CD4-positive, alpha-beta T cell (primary cell): ENCODE data around the gene OTUD3. TPM values are rescaled to one million over a fixed set of nuclear protein-coding genes. Genes with fewer than 3 reads are reported as not detected.
A peak's percentile ranks its signal among the peaks of the same experiment; 100 is the strongest.

Experiments
- ATAC-seq: fragments of 200-7000 bp; cut with Tn5 transposase; one replicate; pipeline ENCODE4 v1.10.0; 2022; ENCODE audit warnings: mild to moderate bottlenecking; ENCODE audit not compliant: poor library complexity
- CTCF ChIA-PET: fragments of 350-600 bp; sonication (Branson Sonifier 250); formaldehyde crosslinking; loops from one replicate; lab custom pipeline; 2021; ENCODE audit warnings: antibody characterized with exemption, inconsistent platforms; lab: Charles Lee
- POLR2A ChIA-PET: fragments of 350-600 bp; sonication (Branson Sonifier 250); formaldehyde crosslinking; loops from one replicate; lab custom pipeline; 2021; ENCODE audit warnings: antibody characterized with exemption, inconsistent platforms; lab: Charles Lee
- DNase-seq, 14 experiments: peaks; one replicate each; pipeline ENCODE4 v3.0.0-alpha.2; 2013 to 2020; ENCODE audit warnings: mixed read lengths in 2 of 14
- H3K27ac ChIP-seq, 2 donors: one replicate each; pipeline versions ENCODE4 v1.5.1 to v1.7.0; 2013; ENCODE audit warnings: low read length in 2 of 2, low read depth in 1 of 2, mild to moderate bottlenecking in 1 of 2
- H3K27me3 ChIP-seq, 2 experiments: 1 replicate in 1 of 2; 2 replicates in 1 of 2; pipeline versions ENCODE4 v1.6.1 to v1.7.0; 2013; ENCODE audit warnings: low read length in 2 of 2, control low read depth in 1 of 2, mild to moderate bottlenecking in 1 of 2, moderate library complexity in 1 of 2; ENCODE audit not compliant: insufficient read depth in 2 of 2, control insufficient read depth in 1 of 2
- H3K36me3 ChIP-seq: one replicate; pipeline ENCODE4 v1.6.1; 2013; ENCODE audit warnings: low read length, control low read depth; ENCODE audit not compliant: insufficient read depth
- H3K4me1 ChIP-seq: one replicate; pipeline ENCODE4 v1.6.1; 2013; ENCODE audit warnings: low read length, control low read depth; ENCODE audit not compliant: insufficient read depth
- H3K4me3 ChIP-seq: one replicate; pipeline ENCODE4 v1.5.1; 2013; ENCODE audit warnings: mild to moderate bottlenecking, low read length, moderate library complexity
- H3K9me3 ChIP-seq, 2 experiments: 1 replicate in 1 of 2; 2 replicates in 1 of 2; pipeline versions ENCODE4 v1.6.1 to v1.7.0; 2013; ENCODE audit warnings: low read length in 2 of 2, mild to moderate bottlenecking in 2 of 2, control low read depth in 1 of 2, moderate library complexity in 1 of 2; ENCODE audit not compliant: control insufficient read depth in 1 of 2, insufficient read depth in 1 of 2
- H3K27ac Mint-ChIP-seq: one replicate; pipeline ENCODE4 v1.8.0; 2020; ENCODE audit warnings: mixed read lengths
- H3K27me3 Mint-ChIP-seq: one replicate; pipeline ENCODE4 v1.8.0; 2021; ENCODE audit warnings: mixed read lengths
- H3K36me3 Mint-ChIP-seq: one replicate; pipeline ENCODE4 v1.8.0; 2021; ENCODE audit warnings: low read depth, mixed read lengths
- H3K4me1 Mint-ChIP-seq: one replicate; pipeline ENCODE4 v1.8.0; 2021; ENCODE audit warnings: low read depth, mixed read lengths
- H3K4me3 Mint-ChIP-seq: one replicate; pipeline ENCODE4 v1.8.0; 2020; ENCODE audit warnings: mild to moderate bottlenecking, mixed read lengths
- H3K9me3 Mint-ChIP-seq: one replicate; pipeline ENCODE4 v1.8.0; 2020; ENCODE audit warnings: mixed read lengths
- CTCF ChIP-seq: fragments of 200-600 bp; IDR thresholded peaks from one replicate; pipeline ENCODE4 v1.8.0; 2022; ENCODE audit warnings: antibody characterized with exemption, mild to moderate bottlenecking
- intact Hi-C, 2 experiments: fragments of 100-400 bp; cut with DNase I in 1 of 2; cut with micrococcal nuclease in 1 of 2; formaldehyde crosslinking; loops; one replicate each; pipeline versions ENCODE4 v1.15.1 to v1.9.0; 2023 to 2025; cut with DNase I, micrococcal nuclease
- polyA plus RNA-seq, 2 donors: library from polyadenylated mRNA; unstranded; fragments of 120-200 nt; gene quantifications; one replicate each; pipeline ENCODE4 v1.2.1, GENCODE V29; 2013
- total RNA-seq, 174 experiments: library from RNA in 2 of 174; stranded (reverse) in 2 of 174; gene quantifications; one replicate each; pipeline ENCODE4 v1.2.3 and lab custom pipeline; 2021 to 2026

Gene OTUD3
- total RNA-seq (10 to 100 TPM; 11.4 to 12.6 TPM), total RNA-seq (lab: John Stamatoyannopoulos, UW) (20.1 to 63.9 (median 35.1) reads per million in 172 experiments)
- polyA plus RNA-seq (2013, experiment 1 of 2): 9.3 TPM
- 11.1 TPM for polyA plus RNA-seq (2013, experiment 2 of 2)

- Histone ChIP-seq H3K36me3 (no peaks in the 10 kb centered on the region), H3K9me3 (no peaks in the 10 kb centered on the region), H3K27ac (peak within 1 kb of the TSS in 1 of 2 donors; percentile 55), H3K4me3 (peak within 1 kb of the TSS; percentile 84), H3K4me1 (peaks cover 19% of the 10 kb centered on the region), H3K27me3 (no peaks in the 10 kb centered on the region)
- Mint-ChIP-seq H3K36me3 (peaks cover 3% of the 10 kb centered on the region), H3K9me3 (no peaks in the 10 kb centered on the region), H3K27me3 (peaks cover 8% of the 10 kb centered on the region), H3K4me1 (peaks cover 47% of the 10 kb centered on the region), H3K4me3 (peak within 1 kb of the TSS; percentile 91), H3K27ac (peak within 1 kb of the TSS; percentile 65)
- ATAC-seq (peak; percentile 98), DNase-seq (peak; percentile 89 to 99 (median 94))
- intact Hi-C loops: loop anchor here in 1 of 2 experiments (2.0 to 10.0 kb wide), 4 partner anchors 84 to 978 kb away; partner anchors contain the start of genes ALDH4A1, PINK1 and TMCO4
- TF ChIP-seq CTCF: peak; percentile 90
- ChIA-PET POLR2A (interaction anchor here (0.6 to 1.3 kb wide), 7 partner anchors 8 to 751 kb away, joined by 3 to 5 read pairs (median 3); partner anchors contain the start of genes CAMK2N1 and PINK1), CTCF (interaction anchor here (0.5 to 1.1 kb wide), 7 partner anchors 9 to 1104 kb away, joined by 3 to 7 read pairs (median 3); no protein-coding TSS in a partner anchor)
Measured at GRCh38 chr1:19882111-19883071, at the start of gene OTUD3. Gene OTUD3 (plus strand): TSS chr1:19882395. CDS start chr1:19882514, 119 bp downstream.

- Mint-ChIP-seq H3K4me3 (no peak overlapping the region), H3K4me1 (no peaks in the 10 kb centered on the region), H3K27me3 (peaks cover 32% of the 10 kb centered on the region), H3K36me3 (no peaks in the 10 kb centered on the region), H3K27ac (no peak overlapping the region), H3K9me3 (no peaks in the 10 kb centered on the region)
- Histone ChIP-seq H3K27ac (no peak overlapping the region), H3K4me1 (no peaks in the 10 kb centered on the region), H3K36me3 (no peaks in the 10 kb centered on the region), H3K4me3 (no peak overlapping the region), H3K9me3 (peaks cover 0 to 6% of the 10 kb centered on the region in 2 experiments), H3K27me3 (peaks cover 8 to 15% of the 10 kb centered on the region in 2 experiments)
- ATAC-seq (no peak), DNase-seq (no peak)
- TF ChIP-seq CTCF: no peak
- POLR2A ChIA-PET: no interaction called here
- CTCF ChIA-PET: no interaction called here
- intact Hi-C loops: no loop called here
Measured at GRCh38 chr1:19835578-19835977, 46.6 kb upstream of the OTUD3 start.

- no peak for ATAC-seq
- H3K27ac Mint-ChIP-seq: no peak overlapping the region
Measured at GRCh38 chr1:19837866-19838265, 44.3 kb upstream of the OTUD3 start.

More at GRCh38 chr1:19837866-19838265, 44.3 kb upstream of the OTUD3 start:
- Histone ChIP-seq H3K9me3 (no peaks in the 10 kb centered on the region), H3K4me3 (no peak overlapping the region), H3K36me3 (no peaks in the 10 kb centered on the region), H3K27me3 (peaks cover 0 to under 1% of the 10 kb centered on the region in 2 experiments), H3K27ac (no peak overlapping the region), H3K4me1 (no peaks in the 10 kb centered on the region)
- POLR2A ChIA-PET: interaction anchor here (0.6 kb wide), 1 partner anchor 72 kb away, joined by 3 read pairs; no protein-coding TSS in a partner anchor
- Mint-ChIP-seq H3K4me3 (no peak overlapping the region), H3K27me3 (peaks cover 15% of the 10 kb centered on the region), H3K4me1 (no peaks in the 10 kb centered on the region), H3K36me3 (no peaks in the 10 kb centered on the region), H3K9me3 (no peaks in the 10 kb centered on the region)
- CTCF ChIA-PET: no interaction called here
- intact Hi-C loops: no loop called here
- no peak for DNase-seq
- no peak for TF ChIP-seq CTCF
